Stimulated activated CD8-positive, alpha-beta memory T cell treated with anti-CD3 and anti-CD28 coated beads, Interleukin-15, amount 100 ng/mL, for 1 hour (primary cell): ENCODE results near the gene CATSPERZ.
A peak's percentile ranks its signal among the peaks of the same experiment; 100 is the strongest.

Experiments used
- DNase-seq: peaks from one replicate; pipeline ENCODE4 v3.0.0-alpha.2; 2020; ENCODE audit warnings: low read depth

CATSPERZ gene

DNA sequence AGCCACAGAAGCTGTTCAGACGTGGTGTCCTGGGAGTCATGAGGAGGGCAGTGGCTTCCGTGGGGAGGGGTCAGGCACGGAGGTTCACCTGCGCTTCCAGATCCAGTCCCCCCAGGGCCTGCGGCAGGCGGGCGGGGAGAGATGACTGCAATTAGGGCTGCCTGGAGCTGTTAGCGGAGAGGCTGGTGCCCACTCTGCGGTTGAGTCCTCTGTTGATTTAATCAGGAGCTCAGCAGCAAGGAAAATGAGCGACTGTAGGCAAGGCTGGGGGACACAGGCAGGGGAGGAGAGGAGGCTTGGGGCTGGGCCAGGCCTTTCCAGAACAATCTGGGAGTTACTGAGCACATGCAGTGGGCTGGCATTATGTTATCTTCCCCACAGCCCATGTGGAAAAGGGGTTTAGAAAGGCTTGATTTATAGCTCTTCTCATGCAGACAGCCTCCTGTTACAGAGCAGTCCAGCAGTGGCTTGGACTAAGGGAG lies 35.7 kb upstream of the CATSPERZ start:
- no peak for DNase-seq

DNA sequence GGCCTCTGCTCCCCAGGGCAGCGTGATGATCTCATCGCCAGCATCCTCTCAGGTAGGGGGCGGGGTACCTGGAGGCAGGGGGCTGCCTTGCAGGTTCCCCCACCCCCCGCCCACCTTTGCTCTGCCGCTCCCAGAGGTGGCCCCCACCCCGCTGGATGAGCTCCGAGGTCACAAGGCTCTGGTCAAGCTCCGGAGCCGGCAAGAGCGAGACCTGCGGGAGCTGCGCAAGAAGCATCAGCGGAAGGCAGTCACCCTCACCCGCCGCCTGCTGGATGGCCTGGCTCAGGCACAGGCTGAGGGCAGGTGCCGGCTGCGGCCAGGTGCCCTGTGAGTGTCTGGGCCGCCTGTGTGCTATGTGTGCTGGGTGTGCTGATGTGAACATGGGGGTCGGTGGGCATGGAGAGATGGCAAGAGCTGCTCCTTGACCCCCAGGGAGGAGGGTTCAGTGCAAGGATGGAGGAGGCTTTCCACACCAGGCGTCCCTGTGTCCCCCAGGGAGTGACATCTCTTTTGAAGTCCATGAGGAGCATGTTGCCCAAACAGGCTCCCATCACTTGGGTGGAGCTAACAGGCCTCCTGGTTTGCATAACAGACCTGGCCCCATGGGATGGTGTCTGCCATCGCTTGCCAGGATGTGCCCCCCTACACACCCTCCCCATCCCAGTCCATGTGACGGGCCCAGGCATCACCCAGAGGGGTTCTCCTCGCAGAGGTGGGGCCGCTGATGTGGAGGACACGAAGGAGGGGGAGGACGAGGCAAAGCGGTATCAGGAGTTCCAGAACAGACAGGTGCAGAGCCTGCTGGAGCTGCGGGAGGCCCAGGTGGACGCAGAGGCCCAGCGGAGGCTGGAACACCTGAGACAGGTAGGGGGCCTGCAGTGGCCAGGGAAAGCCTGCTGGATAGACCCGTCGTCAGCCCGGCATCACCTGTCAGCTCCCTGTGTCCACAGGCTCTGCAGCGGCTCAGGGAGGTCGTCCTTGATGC lies 34.7 kb upstream of the CATSPERZ start:
- DNase-seq, result no peak

DNA sequence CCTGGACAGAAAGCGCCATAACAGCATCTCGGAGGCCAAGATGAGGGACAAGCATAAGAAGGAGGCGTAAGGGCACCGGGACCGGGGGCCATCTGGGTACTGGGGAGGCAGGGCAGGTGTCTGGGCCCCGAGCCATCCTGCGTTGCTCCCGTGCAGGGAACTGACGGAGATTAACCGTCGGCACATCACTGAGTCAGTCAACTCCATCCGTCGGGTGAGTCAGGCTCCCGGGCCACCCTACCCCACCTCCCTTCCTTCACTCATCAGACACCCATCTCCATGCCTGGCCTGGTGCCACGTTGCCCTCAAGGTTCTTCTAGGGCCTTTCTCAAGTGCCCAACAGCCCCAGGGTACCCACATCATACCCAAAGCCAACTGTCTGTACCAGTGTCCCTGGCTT lies 33.8 kb upstream of the CATSPERZ start:
- DNase-seq, result no peak

DNA sequence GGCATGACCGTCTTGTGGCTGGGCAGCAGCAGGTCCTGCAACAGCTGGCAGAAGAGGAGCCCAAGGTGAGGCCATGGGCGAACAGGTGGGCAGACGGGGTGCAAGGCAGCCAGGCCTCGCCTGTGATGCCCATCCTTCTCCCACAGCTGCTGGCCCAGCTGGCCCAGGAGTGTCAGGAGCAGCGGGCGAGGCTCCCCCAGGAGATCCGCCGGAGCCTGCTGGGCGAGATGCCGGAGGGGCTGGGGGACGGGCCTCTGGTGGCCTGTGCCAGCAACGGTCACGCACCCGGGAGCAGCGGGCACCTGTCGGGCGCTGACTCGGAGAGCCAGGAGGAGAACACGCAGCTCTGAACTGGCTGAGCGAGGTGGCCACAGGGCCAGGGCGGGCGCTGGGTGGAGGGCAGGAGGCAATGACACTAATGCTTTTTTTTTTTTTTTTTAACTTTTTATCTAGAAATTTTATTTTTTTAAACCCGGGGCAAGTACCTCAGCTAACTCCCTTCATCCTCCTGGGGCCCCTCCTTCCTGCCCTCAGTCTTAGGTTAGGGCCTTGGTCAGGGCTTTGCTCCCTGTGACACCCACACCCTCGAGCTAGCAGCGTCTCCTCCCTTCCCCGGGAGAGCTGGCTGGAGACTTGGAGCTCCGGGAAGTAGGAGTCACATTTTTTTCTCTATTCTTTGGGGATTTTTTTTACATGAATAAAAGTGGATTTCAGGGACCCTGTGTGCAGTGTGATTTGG lies 32.8 kb upstream of the CATSPERZ start:
- DNase-seq, result no peak

DNA sequence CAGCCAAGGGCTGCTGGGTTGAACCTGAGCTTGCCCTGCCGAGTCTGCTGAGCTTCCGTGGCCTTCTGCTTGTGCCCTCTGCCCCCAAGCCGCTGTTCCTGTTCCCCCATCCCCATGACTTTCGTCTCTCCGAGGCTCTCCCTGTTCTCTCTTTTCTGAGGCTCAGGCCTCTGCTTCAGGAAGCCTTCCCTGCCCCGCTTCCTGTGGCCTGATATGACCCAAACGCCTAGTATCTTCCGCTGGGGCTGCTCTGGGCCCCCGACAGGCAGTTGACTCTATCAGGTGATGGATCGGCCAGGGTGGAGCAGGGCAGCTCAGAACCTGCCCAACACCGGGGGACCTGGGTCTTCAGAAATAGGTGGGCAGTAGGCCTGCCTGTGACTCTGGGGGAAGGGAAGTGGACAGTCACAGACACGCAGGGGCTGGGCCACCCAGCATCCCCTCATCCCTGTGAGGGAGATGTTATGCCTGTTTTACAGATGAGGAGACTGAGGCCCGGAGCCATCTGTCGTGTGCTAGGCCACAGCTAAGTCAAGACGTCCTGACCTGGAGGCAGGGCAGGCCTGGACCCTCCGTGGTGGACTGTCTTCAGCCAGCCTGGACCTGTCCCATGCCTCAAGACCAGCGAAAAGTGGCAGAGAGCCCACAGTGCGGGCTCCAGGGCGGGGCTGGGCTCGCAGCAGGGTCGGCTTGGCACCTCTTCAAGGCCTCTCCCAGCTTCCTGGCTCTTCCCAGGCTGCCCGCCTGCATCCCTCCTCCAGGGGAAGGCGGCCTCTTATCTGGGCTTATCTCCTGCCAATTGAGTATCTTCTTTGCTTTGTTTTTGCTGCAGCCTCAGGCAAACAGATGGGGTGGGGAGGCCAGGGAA lies 31.9 kb upstream of the CATSPERZ start:
- no peak for DNase-seq

DNA sequence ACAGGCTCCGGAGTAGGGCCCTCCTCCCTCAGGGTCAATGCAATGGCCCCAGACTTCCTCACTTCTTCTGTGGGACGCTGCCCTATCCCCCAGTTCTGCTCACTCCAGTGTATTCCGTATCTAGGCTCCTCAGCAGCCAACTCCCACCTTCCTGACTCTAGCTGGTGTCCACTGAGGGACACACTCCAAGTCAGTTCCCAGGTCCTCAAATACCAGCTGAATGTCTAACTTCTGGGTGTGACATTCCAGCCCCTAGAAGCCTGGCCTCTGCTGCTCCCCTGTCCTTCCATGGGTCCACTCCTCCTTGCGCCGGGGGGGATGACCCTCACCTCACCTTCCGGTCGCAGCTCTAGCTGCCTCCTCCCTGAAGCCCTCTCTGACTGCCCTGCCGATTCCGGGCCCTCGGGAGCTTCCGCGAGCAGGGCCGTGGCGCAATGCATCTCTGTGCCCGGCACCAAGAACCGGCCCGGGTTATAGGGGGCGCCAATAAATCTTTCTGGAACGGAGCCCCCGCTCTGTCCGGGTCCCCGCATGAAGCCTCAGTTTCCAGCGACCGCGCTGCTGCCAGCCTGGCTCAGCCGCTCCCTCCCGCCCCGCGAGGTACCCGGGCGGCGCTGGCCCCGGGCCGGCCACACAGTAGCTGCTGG lies 31.1 kb upstream of the CATSPERZ start:
- peak; percentile 11 for DNase-seq

DNA sequence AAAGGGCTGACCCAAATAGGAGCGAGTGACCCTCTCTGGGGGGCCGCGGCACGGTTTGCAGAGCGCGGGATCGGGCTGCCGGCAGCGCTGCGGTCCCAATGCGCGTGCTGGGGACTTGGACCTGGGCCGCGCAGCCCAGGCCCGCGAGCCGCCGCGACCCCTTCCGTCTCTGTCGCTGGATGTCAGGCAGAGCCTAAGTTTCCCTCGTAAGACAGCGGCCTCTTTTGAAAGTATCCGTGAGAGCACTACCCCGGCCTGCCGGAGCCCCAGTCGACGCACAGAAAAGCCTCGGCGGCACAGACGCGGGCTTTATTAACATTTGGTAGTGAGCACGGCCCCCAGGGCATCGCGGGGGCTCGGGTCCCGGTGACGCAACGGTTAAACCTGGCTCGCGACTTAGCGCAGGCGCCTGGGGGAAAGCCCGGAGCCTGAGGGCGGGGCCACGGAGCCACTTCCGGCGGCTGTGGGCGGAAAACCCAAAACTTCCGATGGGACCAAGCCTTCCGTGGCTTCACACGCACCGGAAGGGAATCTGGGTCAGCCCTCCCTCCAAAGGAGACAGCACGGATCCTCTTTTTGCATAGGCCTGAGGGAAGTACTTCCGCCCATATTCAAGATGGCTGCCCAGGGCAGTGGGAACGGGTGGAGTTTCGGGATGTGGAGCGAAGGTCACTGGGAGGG lies 30.5 kb upstream of the CATSPERZ start:
- peak; percentile 96 for DNase-seq

DNA sequence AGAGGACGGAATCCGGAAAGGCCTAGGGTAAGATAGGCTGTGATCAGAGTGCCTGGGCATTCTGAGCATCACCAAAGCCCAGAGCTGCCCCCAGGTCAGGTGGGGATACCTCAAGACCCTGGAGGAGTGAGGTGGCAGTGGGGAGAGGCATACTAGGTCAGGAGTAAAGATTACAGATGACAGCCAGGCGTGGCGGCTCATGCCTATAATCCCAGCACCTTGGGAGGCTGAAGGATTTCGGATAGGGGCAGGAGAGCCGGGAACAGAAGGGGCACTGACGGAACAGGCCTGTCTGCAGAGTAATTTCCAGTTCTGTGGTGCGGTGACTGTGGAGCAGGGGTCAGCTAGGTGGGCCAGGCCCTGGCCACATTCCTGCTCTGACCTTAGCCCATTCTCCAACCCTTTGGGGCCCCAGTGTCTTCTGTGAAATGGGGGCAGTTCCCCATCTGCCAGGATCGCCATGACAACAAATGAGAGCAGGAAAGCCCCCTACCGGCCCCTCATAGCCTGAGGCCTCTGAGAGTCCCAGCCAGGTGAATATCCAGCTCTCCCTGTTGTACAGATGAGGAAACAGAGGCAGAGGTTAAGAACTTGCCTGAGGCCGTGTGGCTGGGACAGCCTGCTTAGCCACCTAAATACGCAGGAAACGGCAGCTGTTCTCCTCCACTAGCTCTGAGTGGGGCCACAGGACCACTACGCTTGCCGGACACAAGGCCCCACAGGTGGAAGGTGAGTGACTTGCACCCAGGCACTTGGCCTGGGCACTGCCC lies 24.9 kb upstream of the CATSPERZ start:
- no peak for DNase-seq

DNA sequence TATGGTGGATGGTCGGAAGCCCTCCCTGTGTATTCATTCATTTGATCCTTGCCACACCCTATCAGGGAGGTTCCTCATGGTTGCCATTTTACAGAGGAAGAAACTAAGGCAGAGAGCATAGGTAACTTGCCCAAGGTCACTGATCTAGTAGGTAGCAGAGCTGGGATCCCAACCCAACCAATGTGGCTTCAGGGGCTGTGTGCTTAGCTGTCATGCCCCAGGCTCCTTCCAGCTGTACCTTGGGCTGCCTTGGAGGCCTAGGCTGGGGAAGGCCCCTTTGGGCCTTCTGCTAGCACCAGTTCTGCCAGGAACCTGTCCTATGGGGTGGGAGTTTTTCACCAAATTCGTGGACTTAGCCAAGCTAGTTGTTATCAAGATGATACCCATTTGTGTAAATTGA lies 24.3 kb upstream of the CATSPERZ start:
- no peak for DNase-seq

DNA sequence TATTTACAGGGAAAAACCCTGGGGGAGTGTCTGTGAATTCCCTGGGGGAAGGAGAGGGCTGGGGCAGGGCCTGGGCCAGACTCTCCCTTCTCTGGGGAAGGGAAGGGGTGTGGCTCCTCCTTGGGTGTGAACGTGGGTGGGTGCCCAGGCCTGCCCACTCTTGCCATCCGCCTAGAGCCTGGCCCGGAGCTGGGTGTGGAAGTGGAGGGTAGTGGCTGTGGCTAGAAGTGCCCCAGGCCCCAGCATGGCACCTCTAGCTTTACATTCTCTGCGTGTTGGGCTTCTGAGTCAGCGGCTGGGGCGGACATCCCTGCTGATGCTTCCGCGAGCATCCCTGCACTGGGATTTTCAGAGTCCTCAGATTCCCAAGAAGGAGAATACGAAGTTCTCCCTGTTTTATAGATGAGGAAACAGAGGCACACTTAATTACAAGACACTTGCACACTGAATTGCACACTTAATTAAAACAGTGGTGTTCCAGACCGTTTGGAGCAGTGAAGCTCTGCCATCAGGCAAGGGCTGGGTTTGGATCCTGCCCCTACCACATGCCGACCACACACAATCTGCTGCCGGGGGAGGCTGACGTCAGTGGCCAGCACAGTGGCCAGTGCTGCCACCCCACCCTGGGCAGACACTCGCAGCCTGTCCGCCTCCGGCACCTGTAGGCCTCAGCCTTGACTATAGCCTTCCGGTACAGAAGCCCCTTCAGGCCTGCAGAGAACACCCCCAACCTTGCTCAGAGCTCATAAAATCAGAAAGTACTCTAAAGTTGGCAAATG lies 23.3 kb upstream of the CATSPERZ start:
- DNase-seq, result no peak

DNA sequence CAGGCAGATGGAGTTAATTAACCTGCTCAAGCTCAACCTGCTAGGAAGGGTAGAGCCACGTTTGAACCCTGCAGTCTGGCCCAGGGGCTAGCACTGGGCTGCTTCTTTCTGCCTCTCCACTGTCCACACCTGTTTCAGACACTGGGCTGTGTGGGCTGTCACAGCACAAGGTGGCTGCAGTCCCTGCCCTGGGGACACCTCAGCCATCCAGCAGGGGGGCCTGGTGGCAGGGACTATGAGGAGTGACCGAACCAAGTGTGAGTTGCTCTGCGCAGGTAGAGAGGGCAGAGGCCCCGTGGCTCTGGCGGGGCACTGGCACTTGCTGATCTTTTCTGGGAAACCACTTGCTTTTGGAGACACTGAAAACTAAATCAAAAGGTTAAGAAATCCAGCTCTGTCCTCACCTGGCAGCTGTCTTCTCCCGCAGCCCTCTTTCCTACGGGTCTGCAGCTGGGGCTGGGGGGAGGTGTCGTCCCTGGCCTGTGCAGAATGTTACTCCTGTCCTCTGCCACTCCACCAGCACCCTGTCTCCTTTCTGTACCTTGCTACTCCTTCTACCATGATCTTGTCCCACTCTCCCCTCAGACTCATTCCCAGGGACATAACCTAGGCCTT lies 21.5 kb upstream of the CATSPERZ start:
- DNase-seq, result no peak

DNA sequence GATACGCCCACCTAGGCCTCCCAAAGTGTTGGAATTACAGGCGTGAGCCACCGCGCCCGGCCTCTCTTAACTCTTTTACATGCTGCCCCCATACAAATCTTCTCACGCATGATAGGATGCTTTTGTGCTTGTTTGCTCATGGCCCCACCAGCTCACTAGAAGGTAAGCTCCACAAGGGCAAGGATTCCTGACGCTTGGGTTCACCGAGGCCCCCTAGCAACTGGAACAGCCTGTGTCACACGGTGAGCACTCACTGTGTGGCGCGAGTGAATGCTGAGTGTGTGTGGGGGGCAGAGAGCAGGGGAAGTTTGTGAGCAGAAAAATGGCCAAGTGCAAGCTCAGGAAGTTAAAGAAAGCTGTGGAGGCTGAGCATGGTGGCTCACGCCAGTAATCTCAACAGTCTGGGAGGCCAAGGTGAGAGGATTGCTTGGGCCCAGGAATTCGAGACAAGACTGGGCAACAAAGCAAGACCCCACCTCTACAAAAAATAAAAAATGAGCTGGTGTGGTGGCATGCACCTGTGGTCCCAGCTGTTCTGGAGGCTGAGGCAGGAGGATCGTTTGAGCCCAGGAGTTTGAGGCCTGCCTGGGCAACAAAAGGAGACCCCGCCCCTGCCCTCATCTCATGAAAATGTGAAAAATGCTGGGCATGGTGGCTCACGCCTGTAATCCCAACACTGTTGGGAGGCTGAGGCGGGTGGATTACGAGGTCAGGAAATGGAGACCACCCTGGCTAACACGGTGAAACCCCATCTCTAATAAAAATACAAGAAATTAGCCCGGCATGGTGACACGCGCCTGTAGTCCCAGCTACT lies 18.0 kb upstream of the CATSPERZ start:
- DNase-seq, result no peak

DNA sequence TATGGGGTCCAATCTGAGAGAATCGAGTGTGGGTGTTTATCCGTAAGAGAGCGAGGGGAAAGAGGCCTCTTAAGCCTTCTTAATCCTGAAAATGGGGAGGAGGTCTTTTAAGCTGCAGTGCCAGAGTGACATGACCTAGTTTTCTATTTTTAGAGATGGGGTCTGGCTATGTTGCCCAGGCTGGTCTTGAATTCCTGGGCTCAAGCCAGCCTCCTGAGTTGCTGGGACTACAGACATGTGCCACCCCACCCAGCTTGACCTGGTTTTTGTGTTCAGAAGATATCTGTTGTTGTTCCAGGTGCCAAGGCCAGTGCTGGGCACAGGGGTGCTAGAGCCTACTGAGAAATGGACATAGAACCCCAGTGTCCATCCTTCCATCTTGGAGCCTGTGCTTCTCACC lies 17.1 kb upstream of the CATSPERZ start:
- DNase-seq, result no peak

DNA sequence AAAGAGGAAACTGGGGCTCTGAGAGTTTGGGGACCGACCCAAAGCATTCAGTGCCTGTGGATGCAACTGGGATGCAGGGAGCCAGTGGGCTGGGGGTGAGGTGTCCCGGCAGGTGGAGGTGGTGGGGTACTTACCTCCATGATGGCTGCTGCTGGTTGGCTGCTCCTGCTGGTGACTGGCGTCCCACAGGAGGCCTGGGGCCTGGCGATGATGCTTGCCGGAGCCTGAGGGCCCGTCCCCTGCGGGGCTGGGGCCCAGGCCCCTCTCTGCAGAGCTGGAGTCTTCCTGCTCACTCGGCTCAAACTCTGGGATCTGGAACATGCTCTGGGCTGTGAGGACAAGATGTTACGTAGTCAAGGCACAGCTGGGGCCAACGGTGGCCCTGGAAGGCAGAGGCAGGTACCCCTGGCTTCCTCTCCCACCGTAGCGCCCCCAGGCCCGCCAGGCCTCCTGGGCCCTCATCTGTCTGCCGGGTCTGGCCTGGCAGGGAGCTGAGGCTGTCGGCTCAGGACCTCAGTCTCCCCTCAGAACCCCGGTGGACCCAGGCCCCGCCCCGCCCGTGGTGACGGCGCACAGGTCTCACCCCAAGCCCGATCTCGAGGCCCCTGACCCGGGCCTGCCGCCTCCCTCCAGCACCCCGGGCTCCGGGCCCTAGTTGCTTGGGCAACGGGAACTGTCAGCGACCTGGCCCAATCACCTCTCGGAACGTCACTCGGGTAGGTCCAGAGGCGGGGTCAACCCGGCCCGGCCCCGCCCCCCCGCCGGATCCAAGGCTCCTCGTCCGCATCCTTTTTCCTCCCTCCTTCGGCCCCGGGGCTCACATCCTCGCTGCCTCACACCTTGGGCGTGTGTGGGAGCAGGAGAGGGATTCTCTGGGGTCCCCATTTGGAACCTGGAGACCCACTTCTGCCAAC lies 15.9 kb upstream of the CATSPERZ start, which contains the start of gene BAD:
BAD (minus strand) TSS at position 618 of the 914 bp plus-strand sequence; CDS start at position 321, 297 bp downstream.
- DNase-seq, result peak; percentile 85

DNA sequence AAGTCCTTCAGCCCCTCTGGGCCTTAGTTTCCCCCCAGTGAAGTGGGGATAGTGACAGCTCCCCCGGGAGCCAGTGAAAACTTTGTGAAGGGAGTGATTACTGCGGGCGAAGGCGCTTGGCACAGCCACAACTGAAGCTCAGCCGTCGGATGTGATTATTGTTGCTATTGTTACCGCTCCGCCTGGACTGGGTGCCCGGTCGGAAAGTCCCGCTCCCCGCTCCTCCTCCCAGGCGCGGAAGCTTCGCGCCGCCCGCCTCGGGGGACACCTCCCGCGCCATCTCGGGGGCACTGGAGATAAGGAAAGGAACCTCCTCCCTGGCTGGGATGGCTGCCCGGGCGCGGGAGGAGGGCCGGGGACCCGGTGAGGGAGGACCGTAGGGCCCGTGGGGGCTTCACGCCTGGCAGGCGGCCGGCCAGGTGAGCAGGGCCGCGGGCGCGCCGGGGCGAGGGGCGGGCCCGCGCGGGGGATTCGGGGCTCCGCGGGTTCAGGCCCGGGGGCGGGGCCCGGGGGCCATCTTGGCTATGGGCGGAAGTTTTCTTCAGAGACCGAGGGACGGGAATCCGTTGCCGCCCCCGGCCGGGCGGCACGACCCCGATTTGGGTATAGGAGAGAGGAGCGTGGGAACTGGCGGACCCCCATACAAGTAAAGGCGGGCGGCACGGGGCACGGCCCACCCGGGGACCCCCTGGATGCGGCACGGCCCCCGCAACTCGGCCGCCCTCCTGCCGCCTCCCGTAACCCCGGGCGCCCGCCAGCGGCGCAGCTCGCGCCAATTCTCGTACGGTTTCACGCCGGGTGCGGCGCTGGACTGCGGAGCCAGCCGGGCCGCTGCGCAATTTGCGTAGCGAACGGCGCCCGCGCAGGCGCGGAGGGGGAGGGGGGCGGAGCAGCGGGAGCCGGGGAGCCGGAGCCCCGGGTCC lies 14.9 kb upstream of the CATSPERZ start, which contains the start of gene GPR137:
GPR137 (plus strand) TSS at position 887 of the 923 bp plus-strand sequence. CDS start 677 bp downstream, outside the sequence.
- peak; percentile 91 for DNase-seq
